ENCODE data around the gene EXOC6.

GRCh38 chr10:92834331-92834730 lies 14.0 kb upstream of the EXOC6 start:
- TF ChIP-seq EZH2 (IDR thresholded peaks at IDR 0.05) (no peak), POLR2AphosphoS5 (IDR thresholded peaks at IDR 0.05; ENCODE audit: borderline replicate concordance, low read depth, low read length) (no peak), FOXP2 (optimal IDR thresholded peaks at IDR 0.05; ENCODE audit: control extremely low read depth, extremely low read length, insufficient read depth) (no peak)

Measured in SK-N-MC (cell line).